GM12891 (cell line): Measurements from ENCODE around the gene PLCH2.

Experiments
- PAX5 ChIP-seq: IDR thresholded peaks from 2 replicates; pipeline ENCODE4 v1.6.1; 2011; ENCODE audit warnings: low read length, moderate library complexity, mild to moderate bottlenecking; ENCODE audit not compliant: insufficient read depth, severe bottlenecking
- POLR2A ChIP-seq: IDR thresholded peaks from 2 replicates; pipeline ENCODE4 v1.6.1; 2011; ENCODE audit warnings: low read depth, low read length, control low read depth
- POLR2AphosphoS5 ChIP-seq: IDR thresholded peaks from 2 replicates; pipeline ENCODE4 v1.6.1; 2011; ENCODE audit warnings: low read depth, low read length, control low read depth
- POU2F2 ChIP-seq: IDR thresholded peaks from 2 replicates; pipeline ENCODE4 v1.6.1; 2011; ENCODE audit warnings: low read depth, mild to moderate bottlenecking, control low read depth, low read length, moderate library complexity
- SPI1 ChIP-seq: IDR thresholded peaks from 2 replicates; pipeline ENCODE4 v1.6.1; 2011; ENCODE audit warnings: low read depth, low read length, control low read depth
- TAF1 ChIP-seq: IDR thresholded peaks from 2 replicates; pipeline ENCODE4 v1.6.1; 2011; ENCODE audit warnings: low read depth, low read length, control low read depth

GRCh38 chr1:2529784-2530512, 53.9 kb downstream of the PLCH2 start, which contains the start of gene HES5:
- TF ChIP-seq POLR2AphosphoS5 (no peak), POLR2A (no peak), POU2F2 (no peak), SPI1 (no peak), TAF1 (no peak), PAX5 (no peak)
